Panc1 (cell line): ENCODE data around the gene EPYC.

Source experiments
- POLR2AphosphoS5 ChIP-seq: IDR thresholded peaks from 2 replicates; pipeline ENCODE4 v1.6.1; 2012; ENCODE audit warnings: mild to moderate bottlenecking, low read depth, low read length, moderate library complexity
- TF ChIP-seq, protein P1 (sequence below): fragments of 450-650 bp; IDR thresholded peaks from 2 replicates; pipeline ENCODE4 v1.5.1; 2017; ENCODE audit warnings: mild to moderate bottlenecking

DNA sequence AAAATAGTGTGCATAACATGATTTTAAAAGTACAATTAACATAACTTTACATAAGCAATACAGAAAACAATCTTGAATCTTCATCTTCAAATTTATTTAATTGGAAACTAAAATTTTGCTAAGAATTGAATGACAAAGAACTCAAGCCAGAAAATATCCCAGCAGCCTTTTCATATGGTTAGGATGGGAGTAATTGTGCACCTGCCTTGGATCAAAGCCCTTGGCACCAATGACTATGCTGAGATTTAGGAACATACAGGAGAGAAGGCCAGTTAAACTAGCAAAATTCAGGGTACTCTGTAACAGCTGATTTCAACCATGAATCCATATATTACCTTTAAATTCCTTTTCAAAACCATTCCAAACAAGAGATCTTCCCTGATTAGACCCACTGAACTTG is 47.3 kb upstream of the EPYC start:
- TF ChIP-seq, protein P1, sequence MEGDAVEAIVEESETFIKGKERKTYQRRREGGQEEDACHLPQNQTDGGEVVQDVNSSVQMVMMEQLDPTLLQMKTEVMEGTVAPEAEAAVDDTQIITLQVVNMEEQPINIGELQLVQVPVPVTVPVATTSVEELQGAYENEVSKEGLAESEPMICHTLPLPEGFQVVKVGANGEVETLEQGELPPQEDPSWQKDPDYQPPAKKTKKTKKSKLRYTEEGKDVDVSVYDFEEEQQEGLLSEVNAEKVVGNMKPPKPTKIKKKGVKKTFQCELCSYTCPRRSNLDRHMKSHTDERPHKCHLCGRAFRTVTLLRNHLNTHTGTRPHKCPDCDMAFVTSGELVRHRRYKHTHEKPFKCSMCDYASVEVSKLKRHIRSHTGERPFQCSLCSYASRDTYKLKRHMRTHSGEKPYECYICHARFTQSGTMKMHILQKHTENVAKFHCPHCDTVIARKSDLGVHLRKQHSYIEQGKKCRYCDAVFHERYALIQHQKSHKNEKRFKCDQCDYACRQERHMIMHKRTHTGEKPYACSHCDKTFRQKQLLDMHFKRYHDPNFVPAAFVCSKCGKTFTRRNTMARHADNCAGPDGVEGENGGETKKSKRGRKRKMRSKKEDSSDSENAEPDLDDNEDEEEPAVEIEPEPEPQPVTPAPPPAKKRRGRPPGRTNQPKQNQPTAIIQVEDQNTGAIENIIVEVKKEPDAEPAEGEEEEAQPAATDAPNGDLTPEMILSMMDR = no peak
- no peak for TF ChIP-seq POLR2AphosphoS5
